GM21723 (cell line): ENCODE measurements around the gene ATP6V1G1.
"Not testable (repeated sequence)": the region's sequence is repeated elsewhere in the genome, so short reads cannot be mapped to it uniquely, and the experiment has no call there.

Experiments
- ATAC-seq: cut with Tn5 transposase; IDR thresholded peaks from one replicate; pipeline ENCODE4 v1.9.1; 2021; ENCODE audit warnings: mild to moderate bottlenecking, moderate library complexity; ENCODE audit not compliant: unreplicated experiment

ATP6V1G1 gene

GRCh38 chr9:114576779-114577178 is 10.8 kb upstream of the ATP6V1G1 start:
- ATAC-seq: not testable (repeated sequence)

- not testable (repeated sequence) for ATAC-seq
Observed at GRCh38 chr9:114578134-114578533, 9.4 kb upstream of the ATP6V1G1 start.

- no peak for ATAC-seq
Observed at GRCh38 chr9:114580609-114581193, 6.9 kb upstream of the ATP6V1G1 start.

- no peak for ATAC-seq
Observed at GRCh38 chr9:114583371-114584155, 4.0 kb upstream of the ATP6V1G1 start.

GRCh38 chr9:114588210-114588609 is 641 bp downstream of the ATP6V1G1 start:
- ATAC-seq: no peak

- no peak for ATAC-seq
Observed at GRCh38 chr9:114588651-114589526, 1.3 kb downstream of the ATP6V1G1 start.

GRCh38 chr9:114590328-114590727 is 2.8 kb downstream of the ATP6V1G1 start:
- no peak for ATAC-seq

GRCh38 chr9:114591291-114591787 is 3.8 kb downstream of the ATP6V1G1 start:
- no peak for ATAC-seq

GRCh38 chr9:114591849-114592248 is 4.3 kb downstream of the ATP6V1G1 start:
- no peak for ATAC-seq

- ATAC-seq: no peak
Observed at GRCh38 chr9:114592356-114592755, 4.8 kb downstream of the ATP6V1G1 start.

- no peak for ATAC-seq
Observed at GRCh38 chr9:114594136-114594535, 6.6 kb downstream of the ATP6V1G1 start.

- ATAC-seq: not testable (repeated sequence)
Observed at GRCh38 chr9:114600502-114601248, 13.1 kb downstream of the ATP6V1G1 start.

GRCh38 chr9:114601787-114602186 is 14.2 kb downstream of the ATP6V1G1 start:
- ATAC-seq: not testable (repeated sequence)

GRCh38 chr9:114602620-114603019 is 15.1 kb downstream of the ATP6V1G1 start:
- ATAC-seq: no peak

GRCh38 chr9:114603248-114603647 is 15.7 kb downstream of the ATP6V1G1 start:
- ATAC-seq: no peak

GRCh38 chr9:114604989-114605388 is 17.4 kb downstream of the ATP6V1G1 start:
- ATAC-seq: no peak

GRCh38 chr9:114606068-114606467 is 18.5 kb downstream of the ATP6V1G1 start:
- ATAC-seq: no peak

- ATAC-seq: no peak
Observed at GRCh38 chr9:114606597-114607207, 19.1 kb downstream of the ATP6V1G1 start.

GRCh38 chr9:114607671-114608524 is 20.3 kb downstream of the ATP6V1G1 start:
- ATAC-seq: peak; percentile 49
